Stimulated activated CD4-positive, alpha-beta T cell treated with anti-CD3 and anti-CD28 coated beads, Interleukin-1b, Interleukin-23, amount 100 ng/mL, for 4 hours (primary cell): ENCODE data around the gene DDR1.
"Not testable (repeated sequence)": the region's sequence is repeated elsewhere in the genome, so short reads cannot be mapped to it uniquely, and the experiment has no call there.

Source experiments
- DNase-seq, 2 donors: peaks; one replicate each; pipeline ENCODE4 v3.0.0-alpha.2; 2020; ENCODE audit warnings: low read depth in 2 of 2

DDR1 gene

DNA sequence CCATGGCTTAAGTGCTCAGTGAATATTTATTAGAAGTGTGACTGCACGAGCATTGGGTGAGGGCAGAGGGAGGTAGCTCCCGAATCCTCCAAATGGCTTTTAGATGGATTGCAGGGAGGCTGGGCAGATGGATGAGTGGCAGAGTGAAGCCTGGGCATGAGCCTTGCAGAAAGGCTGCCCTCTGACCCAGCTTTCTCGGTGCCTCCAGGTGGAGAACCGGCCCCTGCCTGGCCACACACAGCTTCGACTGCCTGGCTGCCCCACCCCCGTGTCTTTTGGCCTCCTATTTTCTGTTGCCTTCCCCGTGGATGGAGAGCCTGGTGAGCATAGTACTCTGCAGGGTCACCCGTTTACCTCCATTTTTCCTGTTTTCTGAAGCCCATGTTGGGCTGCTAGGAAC, 33.2 kb downstream of the DDR1 start:
- DNase-seq = no peak

DNA sequence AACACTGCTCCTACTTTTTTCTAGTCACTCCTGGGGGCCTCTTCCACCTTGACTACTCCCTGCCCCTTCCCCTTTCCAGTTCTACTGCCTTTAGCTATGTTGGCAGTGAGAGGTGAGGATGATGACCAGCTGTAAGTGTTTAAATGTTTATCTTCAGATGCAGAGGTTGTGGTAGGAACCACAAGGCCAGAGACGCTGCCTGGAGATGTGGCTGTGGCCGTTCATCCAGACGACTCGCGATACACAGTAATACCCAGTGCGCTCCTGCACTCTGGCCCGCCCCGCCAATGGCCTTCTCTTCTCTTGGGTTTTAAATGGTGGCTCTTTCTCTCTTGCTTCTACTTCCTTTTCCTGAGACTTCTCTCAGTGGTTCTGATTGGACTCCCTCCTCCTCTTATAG, 34.4 kb downstream of the DDR1 start:
- no peak for DNase-seq

DNA sequence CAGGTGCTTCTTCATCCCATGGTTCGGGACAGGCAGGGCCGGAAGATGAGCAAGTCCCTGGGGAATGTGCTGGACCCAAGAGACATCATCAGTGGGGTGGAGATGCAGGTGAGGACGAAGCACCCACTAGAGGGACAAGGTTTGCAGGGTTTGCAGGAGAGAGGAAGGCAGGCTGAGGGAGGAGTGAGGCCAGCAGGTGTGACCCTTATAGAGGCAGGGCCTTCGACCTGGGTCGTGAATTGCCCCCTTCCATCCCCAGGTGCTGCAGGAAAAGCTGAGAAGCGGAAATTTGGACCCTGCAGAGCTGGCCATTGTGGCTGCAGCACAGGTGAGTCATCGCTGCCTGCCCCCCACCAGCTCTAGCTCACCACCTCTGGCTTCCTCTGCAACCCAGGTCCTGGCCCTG, 38.1 kb downstream of the DDR1 start:
- DNase-seq = no peak

DNA sequence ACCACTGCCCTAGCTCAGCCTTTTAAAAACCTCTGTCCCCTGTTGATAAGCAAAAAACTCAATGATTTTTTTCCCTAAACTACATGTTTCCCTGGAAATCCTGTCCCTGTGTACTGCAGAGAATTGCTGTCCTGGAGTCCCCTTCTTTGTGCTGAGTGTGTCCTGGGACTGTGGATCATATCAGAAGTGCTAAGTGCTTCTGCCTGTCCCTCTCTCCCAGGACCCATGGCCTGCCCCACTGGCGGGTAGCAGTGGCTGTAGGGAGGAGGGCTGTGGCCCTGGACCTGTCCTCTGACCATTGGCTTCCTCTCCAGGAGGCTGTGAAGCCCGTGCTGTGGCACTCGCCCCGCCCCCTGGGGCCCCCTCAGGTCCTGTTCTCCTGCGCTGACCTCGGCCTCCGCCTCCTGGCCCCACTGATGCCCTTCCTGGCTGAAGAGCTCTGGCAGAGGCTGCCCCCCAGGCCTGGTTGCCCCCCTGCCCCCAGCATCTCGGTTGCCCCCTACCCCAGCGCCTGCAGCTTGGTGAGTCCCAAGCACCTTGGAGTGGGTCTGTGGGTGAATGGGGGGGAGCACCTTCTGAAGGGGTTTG, 39.8 kb downstream of the DDR1 start:
- DNase-seq = not testable (repeated sequence)

DNA sequence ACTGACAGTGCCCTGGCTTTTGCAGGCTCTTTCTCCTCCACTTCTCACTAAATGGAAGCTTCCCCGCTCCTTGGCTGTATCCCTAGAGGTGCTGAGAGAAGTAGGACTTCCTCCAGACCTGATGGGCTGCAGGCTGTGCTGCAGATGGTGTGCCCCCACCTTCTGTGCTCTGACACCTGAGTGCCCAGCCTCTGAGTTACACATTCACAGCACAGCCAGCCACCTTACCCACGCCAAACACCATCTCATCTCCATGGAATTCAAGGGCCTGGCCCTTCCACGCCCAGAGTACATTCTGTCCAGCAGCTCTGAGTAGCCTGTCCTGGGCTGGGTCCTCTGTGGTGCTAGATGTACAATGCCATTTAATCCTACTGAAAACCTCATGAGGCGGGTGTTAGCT, 42.3 kb downstream of the DDR1 start:
- DNase-seq = no peak

DNA sequence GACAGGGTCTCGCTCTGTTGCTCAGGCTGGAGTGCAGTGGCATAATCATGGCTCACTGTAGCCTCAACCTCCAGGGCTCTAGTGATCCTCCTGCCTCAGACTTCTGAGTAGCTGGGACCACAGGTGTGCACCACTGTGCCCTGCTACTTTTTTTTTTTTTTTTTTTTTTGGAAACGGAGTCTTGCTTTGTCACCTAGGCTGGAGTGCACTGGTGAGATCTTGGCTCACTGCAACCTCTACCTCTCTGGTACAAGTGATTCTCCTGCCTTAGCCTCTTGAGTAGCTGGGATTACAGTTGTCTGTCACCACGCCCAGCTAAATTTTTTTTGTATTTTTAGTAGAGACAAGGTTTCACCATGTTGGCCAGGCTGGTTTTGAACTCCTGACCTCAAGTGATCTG, 42.8 kb downstream of the DDR1 start:
- DNase-seq = not testable (repeated sequence)

DNA sequence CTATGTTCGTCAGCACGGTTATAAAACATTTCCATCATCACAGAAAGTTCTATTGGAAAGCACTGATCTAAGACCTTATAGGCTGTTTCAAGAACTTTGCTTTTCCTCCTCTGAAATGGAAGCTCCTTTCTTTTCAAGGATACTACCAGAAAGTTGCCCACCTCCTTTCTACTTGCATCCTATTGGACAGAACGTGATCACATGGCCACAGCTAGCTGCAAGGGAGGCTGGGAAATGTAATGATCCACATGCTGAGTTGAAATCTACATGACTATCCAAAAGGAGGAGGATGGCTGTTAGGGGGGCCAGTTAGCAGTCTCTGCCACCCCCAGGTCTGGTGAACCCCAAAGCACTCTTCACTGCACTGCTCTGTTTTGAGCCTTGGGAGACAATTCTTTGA, 44.4 kb downstream of the DDR1 start:
- no peak for DNase-seq

DNA sequence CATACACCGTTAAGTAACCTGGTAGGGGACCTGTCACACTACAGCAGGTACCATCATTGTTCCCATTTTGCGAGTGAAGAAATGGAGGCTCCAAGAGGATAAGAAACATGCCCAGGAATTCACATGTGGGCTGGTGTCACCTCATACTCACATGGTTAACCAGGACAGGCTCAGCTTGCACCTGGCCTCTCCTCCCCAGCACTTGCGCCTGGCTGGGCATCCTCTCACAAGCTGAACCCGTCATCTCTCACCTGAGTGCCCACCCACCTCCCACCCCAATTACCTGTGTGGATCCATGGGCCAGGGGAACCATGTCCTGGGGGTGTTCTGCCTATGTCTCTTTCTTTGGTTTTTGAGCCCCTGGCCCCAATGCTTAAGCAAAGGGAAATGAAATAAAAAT, 46.2 kb downstream of the DDR1 start:
- DNase-seq = no peak

DNA sequence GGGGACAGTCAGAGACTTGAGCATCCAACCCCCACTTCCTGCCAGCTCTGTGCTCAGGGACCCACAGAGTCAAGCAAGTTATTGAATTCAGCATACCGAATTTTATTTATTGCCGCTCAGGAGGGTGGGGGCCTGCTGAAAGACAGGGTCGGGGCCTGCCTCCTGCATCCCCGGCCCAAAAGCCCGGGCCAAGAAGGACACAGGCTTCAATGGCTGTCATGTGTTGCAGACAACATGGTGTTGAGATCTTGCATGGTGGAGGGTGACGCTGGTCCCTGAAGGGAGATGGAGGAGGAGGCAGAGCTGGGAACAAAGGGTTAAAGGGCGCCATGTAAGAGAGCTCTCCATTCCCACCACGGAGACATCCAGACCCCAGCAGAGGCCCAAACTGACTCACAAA, 47.0 kb downstream of the DDR1 start:
- DNase-seq = no peak

DNA sequence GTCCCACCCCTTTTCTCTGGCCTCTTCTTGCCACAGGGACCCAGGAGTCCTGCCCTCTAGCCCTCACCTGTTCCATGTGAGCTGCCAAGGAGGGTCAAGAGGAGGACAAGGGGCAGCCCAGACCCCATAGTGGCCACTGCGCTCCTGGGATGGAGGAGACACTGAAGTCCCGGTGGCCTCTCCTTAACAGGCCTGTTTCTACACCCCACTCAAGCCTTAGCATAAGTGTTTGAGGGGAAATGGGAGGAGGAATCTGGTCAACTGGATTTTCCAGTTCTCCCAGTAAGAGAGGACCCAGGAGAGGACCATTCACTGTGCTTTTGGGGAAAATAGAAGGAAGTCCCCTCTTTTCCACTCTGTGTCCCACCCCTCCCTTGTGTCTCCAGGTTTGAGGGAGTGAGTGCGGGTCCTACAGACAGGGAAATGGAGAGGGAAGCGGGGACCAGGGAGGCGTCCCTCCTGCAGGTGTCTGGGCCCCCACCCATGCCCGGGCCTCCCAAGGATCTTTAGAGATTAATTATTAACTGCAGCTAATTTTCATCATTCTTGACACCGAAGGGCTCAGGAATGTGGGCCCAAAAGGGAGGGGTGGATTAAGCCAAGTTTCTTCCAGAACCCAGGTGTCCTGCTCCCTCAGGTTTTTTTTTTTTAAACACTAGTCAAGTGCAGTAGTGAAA, 47.8 kb downstream of the DDR1 start, which contains the start of gene SFTA2:
TSS of gene SFTA2 (minus strand) at position 202 of the 677 bp plus-strand sequence. CDS start at position 128, 74 bp downstream.
- no peak for DNase-seq

DNA sequence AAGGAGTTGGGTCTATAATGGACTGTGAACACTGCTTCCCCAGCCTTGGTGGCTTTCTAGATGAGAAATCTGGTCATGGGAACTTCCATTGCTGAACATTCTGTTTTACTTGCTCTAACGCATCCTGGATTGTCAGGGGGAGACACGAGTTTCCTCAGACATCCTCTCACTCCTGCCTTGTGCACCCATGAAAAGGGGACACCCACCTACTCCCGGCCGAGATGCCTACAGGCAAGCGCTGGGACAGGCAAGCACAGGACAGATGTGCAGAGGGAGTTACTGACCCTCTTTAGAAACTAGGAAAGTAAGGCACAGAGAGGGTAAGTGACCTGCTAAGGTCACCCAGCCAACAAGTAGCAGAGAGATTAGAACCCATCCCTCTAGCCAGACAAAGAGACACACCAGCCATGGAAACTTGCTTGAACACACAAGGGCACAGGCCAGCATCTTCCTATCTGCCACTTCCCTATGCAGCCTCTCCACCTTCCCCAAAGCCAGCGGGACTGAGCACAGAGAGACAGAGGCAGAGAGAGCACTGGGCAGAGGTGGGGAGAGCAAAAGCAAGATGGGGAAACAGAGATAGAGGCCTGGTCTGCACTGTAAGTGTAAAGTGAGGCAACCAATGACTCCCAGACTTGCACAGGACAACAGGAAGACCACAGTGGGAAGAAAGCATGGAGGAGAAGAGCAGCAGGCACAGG, 48.5 kb downstream of the DDR1 start:
- no peak for DNase-seq

DNA sequence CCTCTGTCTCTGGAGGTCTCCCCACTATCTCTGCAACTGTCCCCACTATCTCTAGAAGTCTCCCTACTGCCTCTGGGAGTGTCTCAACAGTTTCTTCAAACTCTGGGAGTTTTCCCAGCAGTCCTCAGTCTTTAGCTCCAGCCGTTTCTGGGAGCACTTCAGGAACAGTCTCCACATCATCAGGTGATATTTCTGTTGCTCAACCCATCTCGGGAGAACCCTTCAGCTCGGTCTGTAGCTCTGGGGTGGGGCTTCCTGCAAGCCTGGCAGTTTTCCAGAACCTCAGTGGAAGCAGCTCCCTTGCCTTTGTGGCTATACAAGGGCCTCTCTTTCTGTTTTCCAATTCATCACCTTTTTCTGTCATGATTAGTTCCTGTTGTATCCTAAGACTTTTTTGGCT, 50.7 kb downstream of the DDR1 start:
- no peak for DNase-seq

DNA sequence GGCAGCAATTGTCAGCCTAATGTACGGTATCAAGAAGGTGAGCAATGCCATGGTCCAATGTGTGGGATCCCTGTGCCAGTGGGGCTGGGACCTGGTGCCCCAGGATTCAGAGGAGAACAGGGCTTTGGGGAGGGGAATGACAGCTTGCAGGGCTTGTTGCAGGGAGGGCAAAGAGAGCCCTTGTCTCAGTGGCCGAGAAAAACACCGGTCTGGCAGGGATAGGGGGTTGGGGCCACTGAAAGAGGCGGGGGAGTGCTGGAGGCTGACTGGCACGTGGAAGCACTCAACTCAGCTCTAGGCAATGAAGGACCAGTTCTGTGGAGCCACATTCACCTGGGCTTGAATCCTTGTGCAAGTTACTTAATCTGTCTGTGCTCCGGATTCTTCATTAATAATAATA, 52.9 kb downstream of the DDR1 start:
- no peak for DNase-seq

DNA sequence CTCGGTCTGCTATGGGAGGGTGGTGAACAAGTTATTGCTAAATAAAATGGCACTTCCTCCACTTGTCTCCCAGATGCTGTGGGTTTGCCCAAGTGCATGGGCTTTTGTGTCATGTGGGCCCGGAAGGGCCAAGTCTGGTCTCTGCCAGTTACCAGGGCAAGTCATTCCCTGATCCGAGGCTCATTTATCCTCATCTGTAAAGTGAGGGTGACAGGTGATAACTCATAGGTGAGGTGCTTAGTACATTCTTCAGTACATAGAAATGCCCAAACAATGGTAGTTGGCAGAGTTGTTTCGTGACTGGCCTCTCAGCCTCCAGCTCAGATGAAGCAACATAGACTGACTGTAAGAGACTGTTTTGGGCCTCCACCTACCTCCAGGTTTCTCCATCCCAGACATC, 54.4 kb downstream of the DDR1 start:
- DNase-seq = no peak

DNA sequence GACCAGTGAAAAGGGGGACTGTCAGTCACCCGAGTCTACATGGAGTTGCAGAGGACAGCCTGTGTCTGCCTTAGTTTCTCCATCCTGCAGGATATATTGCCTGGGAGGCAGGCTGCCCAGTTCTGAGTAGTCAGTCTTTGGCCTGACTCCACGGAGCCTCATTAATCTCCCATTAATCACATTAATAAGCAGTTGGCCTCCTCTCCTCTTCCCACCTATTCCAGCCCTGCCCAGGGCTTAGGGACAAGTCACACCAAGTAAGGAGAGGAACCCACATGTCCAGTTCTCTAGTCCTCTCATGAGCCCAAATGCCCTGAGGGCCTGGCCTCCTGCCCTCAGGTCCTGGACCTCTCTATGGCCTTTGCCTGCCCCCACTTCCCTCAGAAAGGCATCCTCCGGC, 55.2 kb downstream of the DDR1 start:
- DNase-seq = no peak

DNA sequence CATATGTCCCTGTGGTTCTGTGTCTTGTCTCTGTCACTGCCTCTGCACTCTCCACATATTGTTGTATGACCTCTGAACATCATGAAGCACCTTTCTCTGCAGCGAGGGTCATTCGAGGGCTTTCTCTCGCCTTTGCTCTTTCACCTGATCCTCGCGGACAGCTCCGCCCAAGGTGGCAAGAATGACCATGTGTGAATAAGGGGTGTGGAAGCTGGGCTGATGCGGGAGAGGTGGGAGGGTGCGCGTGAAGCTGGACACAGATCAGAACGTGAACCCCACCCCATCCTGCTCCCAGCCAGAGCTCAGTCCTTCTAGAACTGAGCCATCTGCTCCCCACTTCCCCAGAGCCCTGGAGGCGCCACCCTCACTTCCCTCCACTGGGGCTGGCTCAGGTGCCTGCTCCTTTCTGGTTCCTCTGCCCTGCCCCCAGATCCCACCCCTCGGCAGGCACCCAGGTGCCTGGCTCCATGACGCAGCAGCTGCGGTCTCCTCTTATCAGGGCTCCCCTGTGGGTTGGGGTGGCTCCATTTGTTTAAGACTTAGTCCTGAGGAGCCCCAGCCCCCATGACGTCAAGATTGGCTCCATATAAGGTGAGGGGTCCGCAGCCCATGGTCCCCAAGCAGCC, 56.2 kb downstream of the DDR1 start, which contains the start of gene MUCL3:
TSS of gene MUCL3 (plus strand) at position 613 of the 626 bp plus-strand sequence. CDS start 27 bp downstream, outside the sequence.
- DNase-seq = no peak

DNA sequence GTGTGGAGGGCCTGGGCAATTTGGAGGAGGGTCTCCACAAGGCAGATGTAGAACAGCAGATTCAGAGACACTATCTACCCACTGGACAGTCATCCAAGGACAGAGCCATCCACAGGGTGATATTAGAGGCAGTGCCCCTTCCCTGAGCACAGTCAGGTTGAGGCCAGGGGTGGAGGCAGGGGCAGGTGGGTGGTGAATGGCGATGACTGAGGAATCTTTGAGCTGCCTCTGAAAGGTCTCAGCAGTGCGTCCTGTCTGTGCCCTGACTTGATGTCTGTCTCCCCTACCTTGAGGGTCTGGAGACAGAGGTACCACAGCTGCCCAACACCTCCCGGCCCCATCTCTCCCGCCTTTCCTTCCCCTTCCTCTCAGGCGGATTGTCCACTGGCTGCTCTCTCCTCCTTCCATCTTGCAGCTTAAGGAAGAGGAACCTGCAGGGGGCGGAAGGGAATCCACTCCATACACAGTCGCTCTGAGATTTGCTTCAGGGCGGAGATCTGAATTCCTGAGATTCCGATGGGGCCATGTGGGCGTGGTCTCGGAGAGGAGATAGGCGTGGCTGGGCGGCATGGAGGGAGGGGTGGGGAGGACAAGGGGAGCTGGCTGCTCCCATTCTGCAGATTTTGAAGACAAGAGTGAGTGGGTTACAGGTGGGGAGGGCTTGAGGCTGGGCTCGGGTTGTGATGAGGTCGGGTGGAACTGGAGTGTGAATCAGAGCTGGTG, 58.2 kb downstream of the DDR1 start:
- no peak for DNase-seq

DNA sequence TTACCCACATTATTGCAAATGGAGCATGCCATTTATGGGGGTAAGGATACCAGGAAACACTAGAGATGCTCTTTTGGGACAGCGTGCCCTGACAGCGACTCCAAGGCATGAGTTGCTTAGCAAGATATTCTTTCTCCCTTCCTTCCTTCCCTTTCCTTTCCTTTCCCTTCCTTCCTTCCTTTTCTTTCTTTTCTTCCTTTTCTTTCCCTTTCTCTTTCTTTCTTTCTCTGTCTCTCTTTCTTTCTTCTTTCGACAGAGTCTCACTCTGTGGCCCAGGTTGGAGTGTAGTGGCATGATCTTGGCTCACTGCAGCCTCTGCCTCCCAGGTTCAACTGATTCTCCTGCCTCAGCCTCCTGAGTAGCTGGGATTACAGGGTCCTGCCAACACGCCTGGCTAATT, 59.7 kb downstream of the DDR1 start:
- no peak for DNase-seq

DNA sequence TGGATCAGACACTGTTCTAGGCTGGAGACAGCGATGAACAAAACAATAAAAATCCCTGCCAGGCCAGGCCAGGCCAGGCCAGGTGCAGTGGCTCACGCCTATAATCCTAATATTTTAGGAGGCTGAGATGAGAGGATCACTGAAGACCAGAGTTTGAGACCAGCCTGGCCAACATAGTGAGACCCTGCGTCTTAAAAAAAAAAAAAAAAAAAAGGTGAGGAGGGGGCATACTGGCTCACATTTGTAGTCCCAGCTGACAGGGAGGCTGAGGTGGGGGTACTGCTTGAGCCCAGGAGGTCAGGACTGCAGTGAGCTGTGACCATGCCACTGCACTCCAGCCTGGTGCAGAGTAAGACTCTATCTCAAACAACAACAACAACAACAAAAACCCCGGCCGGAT, 61.0 kb downstream of the DDR1 start:
- no peak for DNase-seq

DNA sequence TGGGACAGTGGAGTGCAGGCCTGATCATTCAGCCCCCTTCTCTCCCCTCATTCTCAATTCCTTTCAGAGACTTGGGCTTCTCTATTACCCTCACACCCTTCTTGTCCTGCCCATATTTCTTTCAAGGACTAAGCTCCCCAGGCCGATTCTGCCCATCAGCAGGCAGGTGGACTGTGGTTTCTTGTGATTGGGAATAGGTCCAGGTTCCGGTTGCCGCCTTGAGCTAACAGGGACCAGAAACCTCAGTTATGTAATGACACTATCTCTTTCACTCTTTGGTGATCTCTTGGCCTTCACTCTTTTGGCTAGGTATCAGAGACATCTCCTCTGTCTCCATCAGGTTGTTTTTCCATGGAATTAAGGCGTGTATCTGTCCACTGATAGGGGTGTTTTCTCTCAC, 62.9 kb downstream of the DDR1 start:
- no peak for DNase-seq

DNA sequence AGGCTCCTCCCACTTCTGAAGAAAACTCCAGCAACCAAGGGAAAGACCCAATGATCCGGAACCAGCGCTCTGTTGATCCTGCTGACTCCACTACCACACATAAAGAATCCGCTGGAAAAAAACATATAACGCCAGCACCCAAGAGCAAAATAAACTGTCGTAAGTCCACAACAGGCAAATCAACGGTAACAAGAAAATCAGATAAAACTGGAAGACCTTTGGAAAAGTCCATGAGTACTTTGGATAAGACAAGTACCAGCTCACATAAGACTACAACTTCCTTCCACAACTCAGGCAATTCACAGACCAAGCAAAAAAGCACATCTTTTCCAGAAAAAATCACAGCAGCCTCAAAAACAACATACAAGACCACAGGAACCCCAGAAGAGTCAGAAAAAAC, 64.5 kb downstream of the DDR1 start:
- DNase-seq = no peak
